GM21526 (cell line): ENCODE measurements around the gene PGA4.

Source experiments
- ATAC-seq: cut with Tn5 transposase; IDR thresholded peaks from one replicate; pipeline ENCODE4 v1.9.1; 2021; ENCODE audit warnings: moderate library complexity; ENCODE audit not compliant: unreplicated experiment, low FRiP score

Gene PGA4

DNA sequence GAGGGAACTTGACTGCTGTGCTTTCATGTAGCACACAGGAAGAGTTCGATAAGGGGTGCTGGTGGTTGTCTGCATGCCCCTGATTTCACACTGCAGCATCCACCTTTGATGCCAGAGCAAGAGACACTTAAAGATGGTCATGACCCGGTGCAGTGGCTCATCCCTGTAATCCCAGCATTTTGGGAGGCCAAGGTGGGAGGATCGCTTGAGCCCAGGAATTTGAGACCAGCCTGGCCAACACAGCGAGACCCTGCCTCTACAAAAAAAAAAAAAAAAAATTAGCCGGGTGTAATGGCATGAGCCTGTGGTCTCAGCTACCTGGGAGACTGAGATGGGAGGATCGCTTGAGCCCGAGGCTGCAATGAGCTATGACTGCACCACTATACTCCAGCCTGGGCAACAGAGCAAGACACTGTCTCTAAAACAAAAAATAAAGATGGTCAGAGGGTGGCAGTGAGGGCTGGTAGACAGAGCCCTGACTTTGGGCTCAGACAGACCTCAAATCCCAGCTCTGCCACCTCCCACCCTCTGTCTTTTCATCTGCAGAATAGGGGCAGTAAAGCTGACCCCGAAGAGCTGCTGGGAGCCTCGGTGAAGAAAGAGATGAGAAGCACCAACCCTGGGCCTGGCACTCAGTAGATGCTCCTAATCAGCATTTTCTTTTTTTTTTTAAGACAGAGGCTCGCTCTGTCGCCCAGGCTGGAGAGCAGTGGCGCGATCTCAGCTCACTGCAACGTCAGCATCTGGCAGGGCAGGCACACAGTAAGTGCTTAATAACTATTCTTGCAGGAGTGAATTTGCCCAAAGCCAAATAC lies 55.2 kb downstream of the PGA4 start:
- no peak for ATAC-seq

- no peak for ATAC-seq
These were observed 55.9 kb downstream of the PGA4 start for GRCh38 chr11:61278001-61278470.

GRCh38 chr11:61279934-61280659 lies 58.0 kb downstream of the PGA4 start:
- ATAC-seq: no peak

DNA sequence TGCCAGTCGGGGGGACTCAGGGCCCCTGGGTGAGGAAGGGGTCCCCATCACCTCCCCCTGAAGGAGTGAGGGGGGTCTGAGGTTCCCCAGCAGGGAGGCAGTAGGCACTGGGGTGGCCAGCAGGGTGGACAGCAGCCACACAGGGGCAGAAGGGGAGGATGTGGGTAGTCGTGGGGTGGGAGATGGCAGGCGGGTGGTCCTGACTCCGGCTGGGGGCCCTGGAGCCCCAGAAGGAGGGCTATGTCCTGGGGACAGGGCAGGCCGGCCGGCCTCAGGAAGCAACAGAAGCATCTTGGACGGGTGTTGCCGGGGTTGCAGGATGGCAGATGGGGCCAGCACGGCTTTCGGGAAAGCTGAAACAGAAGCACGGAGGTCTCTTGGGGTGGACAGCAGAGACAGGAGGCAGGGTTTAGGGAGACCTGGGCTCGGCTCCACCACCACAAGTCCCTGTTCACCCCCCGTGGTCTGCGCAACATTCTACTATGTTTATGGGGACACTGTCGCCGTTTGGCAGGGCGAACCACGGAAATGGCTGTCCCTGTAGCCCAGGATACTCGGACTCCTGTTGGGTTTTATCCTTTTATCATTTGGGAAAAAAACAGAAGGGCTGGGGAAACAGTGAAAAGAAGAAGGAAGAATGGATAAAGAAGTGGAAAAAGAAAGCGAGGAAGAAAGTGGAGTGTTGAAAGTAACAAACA lies 58.9 kb downstream of the PGA4 start:
- ATAC-seq: no peak
